Neural progenitor cell (in vitro differentiated cells): Measurements from ENCODE around the gene MAPK4. TPM values are rescaled to one million over a fixed set of nuclear protein-coding genes. Genes with fewer than 3 reads are reported as not detected.
"Not testable (repeated sequence)": the region's sequence is repeated elsewhere in the genome, so short reads cannot be mapped to it uniquely, and the experiment has no call there.

Experiments used
- DNase-seq: peaks from one replicate; pipeline ENCODE4 v3.0.0-alpha.2; 2016; ENCODE audit warnings: low spot score
- H2AFZ ChIP-seq: fragments of 200-600 bp; sonication (generic); replicated peaks from 2 replicates; pipeline ENCODE4 v1.6.1; 2016; ENCODE audit warnings: antibody characterized with exemption
- H3F3A ChIP-seq: fragments of 200-600 bp; sonication (generic); 2 replicates; pipeline ENCODE4 v1.6.1; 2016; ENCODE audit warnings: antibody characterized with exemption, low read depth
- H3K27ac ChIP-seq: fragments of 200-600 bp; sonication (generic); 2 replicates; pipeline ENCODE4 v1.5.1; 2016; ENCODE audit warnings: mild to moderate bottlenecking
- H3K27me3 ChIP-seq: fragments of 200-600 bp; sonication (generic); 2 replicates; pipeline ENCODE4 v1.6.1; 2016; ENCODE audit warnings: mild to moderate bottlenecking, moderate library complexity
- H3K36me3 ChIP-seq: fragments of 200-600 bp; sonication (generic); 2 replicates; pipeline ENCODE4 v1.5.1; 2016
- H3K4me1 ChIP-seq: fragments of 200-600 bp; sonication (generic); 2 replicates; pipeline ENCODE4 v1.6.1; 2016; ENCODE audit warnings: mixed run types
- H3K4me2 ChIP-seq: fragments of 200-600 bp; sonication (generic); 2 replicates; pipeline ENCODE4 v1.6.1; 2016
- H3K4me3 ChIP-seq: fragments of 200-600 bp; sonication (generic); 2 replicates; pipeline ENCODE4 v1.5.1; 2016
- H3K79me2 ChIP-seq: fragments of 200-600 bp; sonication (generic); 2 replicates; pipeline ENCODE4 v1.6.1; 2016; ENCODE audit warnings: low read depth
- H3K9ac ChIP-seq: fragments of 200-600 bp; sonication (generic); 2 replicates; pipeline ENCODE4 v1.6.1; 2016
- H3K9me3 ChIP-seq: fragments of 200-600 bp; sonication (generic); 2 replicates; pipeline ENCODE4 v1.5.1; 2016; ENCODE audit warnings: low read depth
- H4K20me1 ChIP-seq: fragments of 200-600 bp; sonication (generic); 2 replicates; pipeline ENCODE4 v1.6.1; 2016; ENCODE audit warnings: low read depth
- H3K27ac Mint-ChIP-seq: 3 replicates; pipeline ENCODE4 v1.8.0; 2021; ENCODE audit warnings: mixed read lengths
- H3K27me3 Mint-ChIP-seq: 2 replicates; pipeline ENCODE4 v1.8.0; 2022; ENCODE audit warnings: low read depth, mild to moderate bottlenecking, inconsistent platforms, moderate library complexity, mixed read lengths; ENCODE audit not compliant: insufficient read depth
- H3K36me3 Mint-ChIP-seq: 3 replicates; pipeline ENCODE4 v1.8.0; 2021; ENCODE audit warnings: mixed read lengths
- H3K4me1 Mint-ChIP-seq: 3 replicates; pipeline ENCODE4 v1.8.0; 2021; ENCODE audit warnings: mixed read lengths
- H3K4me3 Mint-ChIP-seq: 3 replicates; pipeline ENCODE4 v1.8.0; 2021; ENCODE audit warnings: mild to moderate bottlenecking, moderate library complexity, mixed read lengths
- H3K9me3 Mint-ChIP-seq: 3 replicates; pipeline ENCODE4 v1.8.0; 2020; ENCODE audit warnings: mixed read lengths
- CTCF ChIP-seq: fragments of 200-600 bp; sonication (generic); IDR thresholded peaks from 2 replicates; pipeline ENCODE4 v1.5.1; 2017; ENCODE audit warnings: antibody characterized with exemption, mild to moderate bottlenecking
- EZH2 ChIP-seq: fragments of 200-600 bp; sonication (generic); IDR thresholded peaks from 2 replicates; pipeline ENCODE4 v1.6.1; 2017; ENCODE audit warnings: antibody characterized with exemption, mild to moderate bottlenecking, moderate library complexity
- EZH2phosphoT487 ChIP-seq: fragments of 200-600 bp; sonication (generic); IDR thresholded peaks from 2 replicates; pipeline ENCODE4 v1.6.1; 2017; ENCODE audit warnings: antibody characterized with exemption
- total RNA-seq: library from RNA; depleted of rRNA; stranded (reverse); fragments of >200 nt; gene quantifications from 2 replicates; pipeline ENCODE4 v1.2.3, GENCODE V29; 2015; ENCODE audit warnings: low replicate concordance

MAPK4 gene
- total RNA-seq, 1 donor from 2014 or later, result 7.0 TPM

DNA sequence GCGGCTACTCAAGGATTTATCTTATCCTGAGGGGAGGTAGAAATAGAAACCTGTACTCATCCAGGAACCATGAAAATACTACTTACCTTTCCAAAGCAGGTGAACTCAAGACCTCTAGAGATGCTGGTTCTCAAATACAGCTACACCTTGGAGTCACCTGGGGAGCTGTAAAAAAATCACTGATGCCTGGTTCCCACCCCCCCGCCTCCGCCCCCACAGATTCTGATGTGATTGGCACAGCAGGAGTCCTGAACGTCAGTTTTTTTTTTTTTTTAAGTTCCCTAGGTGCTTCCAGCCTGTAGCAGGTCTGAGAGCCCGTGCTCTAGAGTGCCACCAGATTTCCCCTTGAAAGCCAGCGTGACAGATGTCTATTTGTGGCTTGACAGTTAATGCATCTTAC, 146.3 kb downstream of the MAPK4 start:
- H2AFZ ChIP-seq, result no peak overlapping the region
- Mint-ChIP-seq H3K4me3 (no peak overlapping the region), H3K27ac (no peak overlapping the region), H3K27me3 (peaks cover 13% of the 10 kb centered on the region), H3K9me3 (no peaks in the 10 kb centered on the region), H3K36me3 (peaks cover 2% of the 10 kb centered on the region), H3K4me1 (peaks cover 45% of the 10 kb centered on the region)
- H3K27ac ChIP-seq, result no peak overlapping the region
- no peak overlapping the region for H3K4me2 ChIP-seq
- H3K36me3 ChIP-seq, result no peaks in the 10 kb centered on the region
- no peaks in the 10 kb centered on the region for H3K79me2 ChIP-seq
- no peak for DNase-seq
- peaks cover 3% of the 10 kb centered on the region for H3F3A ChIP-seq
- H3K27me3 ChIP-seq, result no peaks in the 10 kb centered on the region
- no peak overlapping the region for H3K9ac ChIP-seq
- H3K9me3 ChIP-seq, result no peaks in the 10 kb centered on the region
- H3K4me3 ChIP-seq, result no peak overlapping the region
- TF ChIP-seq EZH2phosphoT487 (no peak), EZH2 (no peak), CTCF (no peak)
- H4K20me1 ChIP-seq, result no peaks in the 10 kb centered on the region
- peaks cover 20% of the 10 kb centered on the region for H3K4me1 ChIP-seq

GRCh38 chr18:50706651-50707050, 146.8 kb downstream of the MAPK4 start:
- Histone ChIP-seq H3K4me2 (no peak overlapping the region), H3K36me3 (no peaks in the 10 kb centered on the region), H3K9me3 (no peaks in the 10 kb centered on the region), H3K4me1 (peaks cover 20% of the 10 kb centered on the region), H2AFZ (no peak overlapping the region), H3K4me3 (no peak overlapping the region), H3F3A (peaks cover 3% of the 10 kb centered on the region), H4K20me1 (no peaks in the 10 kb centered on the region), H3K79me2 (no peaks in the 10 kb centered on the region), H3K9ac (no peak overlapping the region), H3K27me3 (no peaks in the 10 kb centered on the region), H3K27ac (no peak overlapping the region)
- Mint-ChIP-seq H3K4me3 (no peak overlapping the region), H3K36me3 (peaks cover 2% of the 10 kb centered on the region), H3K27me3 (peaks cover 11% of the 10 kb centered on the region), H3K9me3 (no peaks in the 10 kb centered on the region), H3K27ac (no peak overlapping the region), H3K4me1 (peaks cover 49% of the 10 kb centered on the region)
- TF ChIP-seq EZH2phosphoT487 (no peak), CTCF (no peak), EZH2 (no peak)
- DNase-seq, result no peak

GRCh38 chr18:50707297-50707696, 147.4 kb downstream of the MAPK4 start:
- not testable (repeated sequence) for DNase-seq, H3K27me3 ChIP-seq, H4K20me1 ChIP-seq, H3K9ac ChIP-seq, H3K27me3 Mint-ChIP-seq, H3F3A ChIP-seq, H3K27ac ChIP-seq, H3K4me3 ChIP-seq, H3K36me3 Mint-ChIP-seq, H2AFZ ChIP-seq, H3K4me3 Mint-ChIP-seq, H3K36me3 ChIP-seq, H3K9me3 ChIP-seq, H3K4me2 ChIP-seq, H3K9me3 Mint-ChIP-seq, H3K27ac Mint-ChIP-seq, H3K79me2 ChIP-seq
- H3K4me1 Mint-ChIP-seq, result peaks cover 55% of the 10 kb centered on the region
- H3K4me1 ChIP-seq, result peaks cover 23% of the 10 kb centered on the region

DNA sequence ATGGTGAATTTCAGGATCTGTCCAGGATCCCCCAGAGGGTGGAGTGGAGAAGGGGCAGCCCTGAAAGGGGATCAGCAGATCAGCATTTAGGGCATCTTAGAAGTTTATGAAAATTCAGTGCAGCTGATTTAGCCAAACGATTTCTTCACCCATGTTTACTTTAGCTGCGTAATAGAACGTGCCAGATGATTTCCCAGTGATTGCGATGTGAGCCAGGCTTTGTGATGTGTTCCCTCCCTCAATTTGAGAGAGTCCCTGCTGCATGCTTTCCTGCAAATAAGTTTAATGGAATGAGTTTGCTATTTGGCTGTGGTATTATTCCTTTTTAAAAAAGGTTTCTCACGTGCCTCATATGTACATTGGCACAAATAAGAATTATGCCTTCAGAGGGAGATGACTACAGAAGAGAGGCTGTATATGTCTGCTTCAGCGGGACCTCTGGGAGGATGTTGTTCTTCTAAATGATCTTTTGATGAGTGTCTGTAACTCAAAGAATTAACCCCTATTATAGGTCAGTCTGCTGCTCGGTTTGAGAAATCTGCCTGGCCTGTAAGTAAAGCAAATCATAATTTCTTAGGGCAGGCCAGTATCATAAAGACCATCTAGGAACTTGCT, 148.1 kb downstream of the MAPK4 start:
- DNase-seq, result no peak
- H3K9ac ChIP-seq, result no peak overlapping the region
- no peaks in the 10 kb centered on the region for H3K79me2 ChIP-seq
- TF ChIP-seq CTCF (no peak), EZH2 (no peak), EZH2phosphoT487 (no peak)
- H3K27ac Mint-ChIP-seq, result peak overlapping the region; percentile 5
- H3K27ac ChIP-seq, result no peak overlapping the region
- H3K9me3 Mint-ChIP-seq, result no peaks in the 10 kb centered on the region
- H3K4me2 ChIP-seq, result no peak overlapping the region
- H3K4me1 Mint-ChIP-seq, result peaks cover 61% of the 10 kb centered on the region
- peaks cover 6% of the 10 kb centered on the region for H3K27me3 Mint-ChIP-seq
- peaks cover 3% of the 10 kb centered on the region for H3F3A ChIP-seq
- no peak overlapping the region for H3K4me3 Mint-ChIP-seq
- H3K36me3 Mint-ChIP-seq, result peaks cover 2% of the 10 kb centered on the region
- peaks cover 23% of the 10 kb centered on the region for H3K4me1 ChIP-seq
- no peak overlapping the region for H2AFZ ChIP-seq
- no peaks in the 10 kb centered on the region for H3K9me3 ChIP-seq
- H3K27me3 ChIP-seq, result no peaks in the 10 kb centered on the region
- no peak overlapping the region for H3K4me3 ChIP-seq
- H3K36me3 ChIP-seq, result no peaks in the 10 kb centered on the region
- H4K20me1 ChIP-seq, result no peaks in the 10 kb centered on the region
